Neural progenitor cell (in vitro differentiated cells): ENCODE measurements around the gene SAMD4B.
A peak's percentile ranks its signal among the peaks of the same experiment; 100 is the strongest.

Experiments
- EZH2 ChIP-seq: fragments of 200-600 bp; sonication (generic); IDR thresholded peaks from 2 replicates; pipeline ENCODE4 v1.6.1; 2017; ENCODE audit warnings: antibody characterized with exemption, mild to moderate bottlenecking, moderate library complexity
- EZH2phosphoT487 ChIP-seq: fragments of 200-600 bp; sonication (generic); IDR thresholded peaks from 2 replicates; pipeline ENCODE4 v1.6.1; 2017; ENCODE audit warnings: antibody characterized with exemption
- TF ChIP-seq, protein P1 (sequence below): fragments of 200-600 bp; sonication (generic); IDR thresholded peaks from 2 replicates; pipeline ENCODE4 v1.5.1; 2017; ENCODE audit warnings: antibody characterized with exemption, mild to moderate bottlenecking

DNA sequence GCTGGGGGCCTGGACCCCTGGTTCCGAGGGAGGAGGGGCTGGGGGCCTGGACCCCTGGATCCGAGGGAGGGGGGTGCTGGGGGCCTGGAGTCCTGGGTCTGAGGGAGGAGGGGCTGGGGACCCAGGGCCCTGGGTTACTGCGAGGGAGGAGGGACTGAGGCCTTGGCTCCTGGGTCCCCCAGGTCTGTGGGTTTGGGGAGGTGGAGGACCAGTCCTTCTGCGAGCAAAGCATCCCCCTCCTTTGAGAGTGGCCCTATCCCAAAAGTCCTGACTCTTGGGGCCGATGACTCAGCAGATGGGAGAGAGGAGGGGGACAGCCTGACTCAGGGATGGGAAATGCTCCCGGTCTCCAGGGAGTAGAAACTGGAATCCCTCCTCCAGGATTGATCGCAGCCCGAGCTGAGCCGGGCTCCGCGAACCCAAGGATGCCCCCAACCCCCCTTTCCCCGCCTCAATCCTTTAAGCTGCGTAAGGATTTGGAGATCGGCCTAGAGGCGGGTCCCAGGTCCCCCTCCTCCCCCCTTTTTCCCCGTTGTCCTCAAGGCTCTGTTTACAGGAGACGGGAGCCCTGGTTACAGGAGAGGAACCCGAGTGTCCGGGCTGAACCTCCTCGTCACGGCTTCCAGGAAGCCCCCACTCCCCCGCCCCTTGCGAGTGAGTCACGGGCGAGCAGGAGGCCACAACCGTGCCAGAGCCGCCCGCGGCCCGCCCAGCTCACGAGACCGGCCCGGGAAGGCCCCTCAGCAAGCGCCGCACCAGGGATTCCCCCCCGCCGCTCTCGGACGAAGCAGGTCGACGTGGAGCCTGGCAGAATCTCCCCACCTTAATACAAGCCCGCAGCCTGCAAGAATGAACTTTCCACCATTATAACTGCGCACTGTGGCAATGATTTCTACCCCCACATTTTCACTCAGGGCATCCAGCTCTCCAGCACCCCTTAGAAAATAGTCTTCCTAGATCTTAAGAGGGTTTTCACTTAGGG lies 61.4 kb downstream of the SAMD4B start:
- TF ChIP-seq, protein P1, sequence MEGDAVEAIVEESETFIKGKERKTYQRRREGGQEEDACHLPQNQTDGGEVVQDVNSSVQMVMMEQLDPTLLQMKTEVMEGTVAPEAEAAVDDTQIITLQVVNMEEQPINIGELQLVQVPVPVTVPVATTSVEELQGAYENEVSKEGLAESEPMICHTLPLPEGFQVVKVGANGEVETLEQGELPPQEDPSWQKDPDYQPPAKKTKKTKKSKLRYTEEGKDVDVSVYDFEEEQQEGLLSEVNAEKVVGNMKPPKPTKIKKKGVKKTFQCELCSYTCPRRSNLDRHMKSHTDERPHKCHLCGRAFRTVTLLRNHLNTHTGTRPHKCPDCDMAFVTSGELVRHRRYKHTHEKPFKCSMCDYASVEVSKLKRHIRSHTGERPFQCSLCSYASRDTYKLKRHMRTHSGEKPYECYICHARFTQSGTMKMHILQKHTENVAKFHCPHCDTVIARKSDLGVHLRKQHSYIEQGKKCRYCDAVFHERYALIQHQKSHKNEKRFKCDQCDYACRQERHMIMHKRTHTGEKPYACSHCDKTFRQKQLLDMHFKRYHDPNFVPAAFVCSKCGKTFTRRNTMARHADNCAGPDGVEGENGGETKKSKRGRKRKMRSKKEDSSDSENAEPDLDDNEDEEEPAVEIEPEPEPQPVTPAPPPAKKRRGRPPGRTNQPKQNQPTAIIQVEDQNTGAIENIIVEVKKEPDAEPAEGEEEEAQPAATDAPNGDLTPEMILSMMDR = no peak
- TF ChIP-seq EZH2 (no peak), EZH2phosphoT487 (peak; percentile 12)
